ENCODE results near the gene SRPK2. TPM values are rescaled to one million over a fixed set of nuclear protein-coding genes. Genes with fewer than 3 reads are reported as not detected.

Gene SRPK2
- total RNA-seq, 2 donors from 2014 or later = 52.6 to 99.5 TPM

GRCh38 chr7:105228555-105228954 lies 160.2 kb downstream of the SRPK2 start:
- intact Hi-C loops (cut with DNase I) = no loop called here
- Histone ChIP-seq H3K4me1 (replicated peaks) (no peaks in the 10 kb centered on the region), H3K27me3 (replicated peaks; ENCODE audit: insufficient read depth) (no peaks in the 10 kb centered on the region), H3K9me3 (no peaks in the 10 kb centered on the region), H3K27ac (no peak overlapping the region), H3K36me3 (no peaks in the 10 kb centered on the region), H3K4me3 (no peak overlapping the region)
- TF ChIP-seq POLR2AphosphoS5 (IDR thresholded peaks at IDR 0.05) (no peak), POLR2A (IDR thresholded peaks at IDR 0.05) (no peak)
- TF ChIP-seq, protein P1, sequence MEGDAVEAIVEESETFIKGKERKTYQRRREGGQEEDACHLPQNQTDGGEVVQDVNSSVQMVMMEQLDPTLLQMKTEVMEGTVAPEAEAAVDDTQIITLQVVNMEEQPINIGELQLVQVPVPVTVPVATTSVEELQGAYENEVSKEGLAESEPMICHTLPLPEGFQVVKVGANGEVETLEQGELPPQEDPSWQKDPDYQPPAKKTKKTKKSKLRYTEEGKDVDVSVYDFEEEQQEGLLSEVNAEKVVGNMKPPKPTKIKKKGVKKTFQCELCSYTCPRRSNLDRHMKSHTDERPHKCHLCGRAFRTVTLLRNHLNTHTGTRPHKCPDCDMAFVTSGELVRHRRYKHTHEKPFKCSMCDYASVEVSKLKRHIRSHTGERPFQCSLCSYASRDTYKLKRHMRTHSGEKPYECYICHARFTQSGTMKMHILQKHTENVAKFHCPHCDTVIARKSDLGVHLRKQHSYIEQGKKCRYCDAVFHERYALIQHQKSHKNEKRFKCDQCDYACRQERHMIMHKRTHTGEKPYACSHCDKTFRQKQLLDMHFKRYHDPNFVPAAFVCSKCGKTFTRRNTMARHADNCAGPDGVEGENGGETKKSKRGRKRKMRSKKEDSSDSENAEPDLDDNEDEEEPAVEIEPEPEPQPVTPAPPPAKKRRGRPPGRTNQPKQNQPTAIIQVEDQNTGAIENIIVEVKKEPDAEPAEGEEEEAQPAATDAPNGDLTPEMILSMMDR (IDR thresholded peaks at IDR 0.05) = no peak
- no peak for DNase-seq (ENCODE audit: low spot score)
- 88% methylated on average over 20 of the region's 20 CpGs for WGBS

DNA sequence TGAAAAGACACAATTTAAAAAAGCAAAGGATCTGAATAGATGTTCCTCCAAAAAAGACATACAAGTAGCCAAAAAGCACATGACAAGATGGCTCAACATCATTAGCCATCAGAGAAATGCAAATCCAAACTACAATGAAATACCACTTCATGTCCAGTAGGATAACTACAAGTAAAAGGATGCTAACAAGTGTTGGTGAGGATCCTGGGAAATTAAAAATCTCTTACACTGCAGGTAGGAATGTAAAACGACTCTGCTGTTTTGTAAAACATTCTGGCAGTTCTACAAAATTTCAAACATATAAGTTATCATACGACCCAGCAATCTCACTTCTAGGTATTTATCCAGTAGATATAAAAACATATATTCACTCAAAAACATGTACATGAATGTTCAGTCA lies 161.3 kb downstream of the SRPK2 start:
- Histone ChIP-seq H3K4me1 (replicated peaks) (no peaks in the 10 kb centered on the region), H3K27me3 (replicated peaks; ENCODE audit: insufficient read depth) (no peaks in the 10 kb centered on the region), H3K4me3 (no peak overlapping the region), H3K36me3 (no peaks in the 10 kb centered on the region), H3K27ac (no peak overlapping the region), H3K9me3 (no peaks in the 10 kb centered on the region)
- TF ChIP-seq, protein P1 (IDR thresholded peaks at IDR 0.05) = no peak
- TF ChIP-seq POLR2A (IDR thresholded peaks at IDR 0.05) (no peak), POLR2AphosphoS5 (IDR thresholded peaks at IDR 0.05) (no peak)
- WGBS = 93% methylated on average over 2 of the region's 2 CpGs
- no peak for DNase-seq (ENCODE audit: low spot score)
- intact Hi-C loops (cut with DNase I) = no loop called here

GRCh38 chr7:105224884-105225651 lies 163.7 kb downstream of the SRPK2 start:
- H3K27me3 ChIP-seq (replicated peaks; ENCODE audit: insufficient read depth) = no peaks in the 10 kb centered on the region
- no peak overlapping the region for H3K4me3 ChIP-seq
- no peaks in the 10 kb centered on the region for H3K9me3 ChIP-seq
- no peaks in the 10 kb centered on the region for H3K4me1 ChIP-seq (replicated peaks)
- intact Hi-C loops (cut with DNase I) = no loop called here
- DNase-seq (ENCODE audit: low spot score) = no peak
- no peak overlapping the region for H3K27ac ChIP-seq
- TF ChIP-seq, protein P1 (IDR thresholded peaks at IDR 0.05) = no peak
- TF ChIP-seq POLR2A (IDR thresholded peaks at IDR 0.05) = no peak
- TF ChIP-seq POLR2AphosphoS5 (IDR thresholded peaks at IDR 0.05) = peak; percentile 24
- WGBS = 64% methylated on average over 6 of the region's 6 CpGs
- H3K36me3 ChIP-seq = no peaks in the 10 kb centered on the region

DNA sequence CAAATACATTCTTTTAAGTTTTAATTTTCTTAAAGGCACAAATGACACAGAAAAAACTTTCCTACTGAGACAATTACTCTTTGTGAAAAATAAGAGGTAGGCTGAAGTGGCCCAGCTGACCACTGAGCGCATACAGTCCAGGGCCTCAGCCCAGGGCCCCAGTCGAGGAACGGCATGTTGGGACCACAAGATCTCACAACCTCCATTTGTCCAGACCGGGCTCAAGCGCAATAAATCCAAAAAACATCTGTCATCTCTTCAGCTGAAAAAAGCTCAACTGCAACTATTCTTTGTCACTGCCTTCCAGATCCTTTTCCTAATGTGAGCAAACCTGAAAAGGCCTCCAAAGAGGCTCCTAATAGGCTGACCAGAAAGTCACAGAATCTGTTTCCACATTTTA lies 165.8 kb downstream of the SRPK2 start:
- no peak overlapping the region for H3K4me3 ChIP-seq
- no peak overlapping the region for H3K27ac ChIP-seq
- no peaks in the 10 kb centered on the region for H3K27me3 ChIP-seq (replicated peaks; ENCODE audit: insufficient read depth)
- intact Hi-C loops (cut with DNase I) = no loop called here
- H3K9me3 ChIP-seq = no peaks in the 10 kb centered on the region
- WGBS = 71% methylated on average over 5 of the region's 5 CpGs
- DNase-seq (ENCODE audit: low spot score) = no peak
- no peaks in the 10 kb centered on the region for H3K4me1 ChIP-seq (replicated peaks)
- no peaks in the 10 kb centered on the region for H3K36me3 ChIP-seq
- TF ChIP-seq, protein P1 (IDR thresholded peaks at IDR 0.05) = no peak
- TF ChIP-seq POLR2A (IDR thresholded peaks at IDR 0.05) = no peak
- TF ChIP-seq POLR2AphosphoS5 (IDR thresholded peaks at IDR 0.05) = no peak

DNA sequence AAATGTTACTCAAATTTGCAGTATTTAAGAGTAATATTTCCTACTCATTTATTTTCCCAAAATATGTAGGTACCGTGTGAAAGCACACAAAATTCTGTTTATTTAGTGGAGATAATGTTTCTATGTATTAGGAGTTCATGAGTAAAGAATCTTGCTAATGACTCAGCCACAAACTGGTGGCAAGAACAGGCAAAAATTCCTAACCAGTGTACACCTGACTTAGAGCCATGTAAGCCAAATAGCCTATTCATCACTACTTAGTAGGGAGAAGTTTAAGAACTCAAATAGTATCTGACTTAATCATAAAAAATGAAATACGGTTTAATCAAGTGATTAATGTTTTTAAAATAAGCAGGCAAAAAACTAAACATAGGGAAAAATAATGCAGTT lies 169.0 kb downstream of the SRPK2 start:
- Histone ChIP-seq H3K36me3 (no peaks in the 10 kb centered on the region), H3K4me1 (replicated peaks) (no peaks in the 10 kb centered on the region), H3K9me3 (no peaks in the 10 kb centered on the region), H3K27me3 (replicated peaks; ENCODE audit: insufficient read depth) (no peaks in the 10 kb centered on the region), H3K27ac (no peak overlapping the region), H3K4me3 (no peak overlapping the region)
- no peak for TF ChIP-seq POLR2A (IDR thresholded peaks at IDR 0.05)
- TF ChIP-seq, protein P1 (IDR thresholded peaks at IDR 0.05) = no peak
- TF ChIP-seq POLR2AphosphoS5 (IDR thresholded peaks at IDR 0.05) = no peak
- DNase-seq (ENCODE audit: low spot score) = no peak
- intact Hi-C loops (cut with DNase I) = no loop called here
- WGBS = 67% methylated on average over 2 of the region's 2 CpGs

Measured in prostate gland (tissue), 2 donors.